ENCODE data around the gene PRR5L. TPM values are rescaled to one million over a fixed set of nuclear protein-coding genes. Genes with fewer than 3 reads are reported as not detected.

PRR5L gene
- total RNA-seq, 6 experiments from 2014 or later, result 19.9 to 27.5 (median 24.9) TPM

GRCh38 chr11:36375353-36376008, 79.4 kb downstream of the PRR5L start:
- Mint-ChIP-seq H3K4me1 (ENCODE audit: low read depth) (peaks cover 60% of the 10 kb centered on the region), H3K4me3 (peak overlapping the region; percentile 100), H3K27me3 (ENCODE audit: insufficient read depth) (no peaks in the 10 kb centered on the region), H3K36me3 (ENCODE audit: low read depth) (peaks cover 18% of the 10 kb centered on the region), H3K9me3 (no peaks in the 10 kb centered on the region), H3K27ac (peak overlapping the region; percentile 85)
- no peak for TF ChIP-seq CTCF (IDR thresholded peaks at IDR 0.05)
- no peak for DNase-seq

DNA sequence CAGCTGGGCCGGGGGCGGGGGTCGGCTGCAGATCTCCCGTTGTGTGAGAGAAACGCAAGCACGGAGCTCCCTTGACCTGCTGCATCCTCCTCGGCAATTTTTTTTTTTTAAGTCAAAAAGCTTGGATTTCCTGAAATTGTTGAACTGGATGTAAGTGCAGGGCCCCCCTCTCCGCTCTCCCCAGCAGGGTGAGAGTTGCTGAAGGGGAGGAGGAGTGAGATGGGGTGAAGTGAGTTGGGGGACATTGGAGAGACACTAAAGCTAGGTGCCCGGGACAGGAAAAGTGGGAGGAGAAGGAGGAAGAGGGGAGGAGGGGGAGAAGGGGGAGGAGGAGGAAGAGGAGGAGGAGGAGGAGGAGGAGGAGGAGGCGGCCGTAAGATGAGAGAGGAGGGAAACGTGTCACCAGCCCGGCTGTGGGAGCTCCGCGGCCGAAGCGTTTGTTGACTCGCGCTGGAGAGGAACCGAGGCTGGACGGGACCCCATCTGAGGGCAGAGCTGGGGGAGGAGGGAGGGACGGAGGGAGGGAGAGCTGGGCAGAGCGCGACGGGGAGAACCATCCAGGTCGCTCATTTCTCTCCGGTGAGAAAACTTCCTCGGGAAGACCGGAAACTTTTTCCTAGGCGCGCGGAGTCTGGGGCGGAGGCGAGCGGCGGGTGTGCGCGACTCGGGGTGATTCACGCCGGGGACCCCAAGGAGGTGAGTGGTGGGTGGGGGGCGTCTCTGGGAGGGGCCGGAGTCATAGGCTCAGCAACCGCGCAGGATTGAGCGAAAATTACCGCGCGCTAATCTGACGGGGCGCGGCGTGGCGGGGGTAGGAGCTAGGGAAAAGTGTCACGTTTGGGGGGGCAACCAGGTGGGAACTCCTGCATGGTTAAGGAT, 80.2 kb downstream of the PRR5L start:
- DNase-seq, result peak; percentile 15
- Mint-ChIP-seq H3K27ac (peak overlapping the region; percentile 85), H3K27me3 (ENCODE audit: insufficient read depth) (no peaks in the 10 kb centered on the region), H3K9me3 (no peaks in the 10 kb centered on the region), H3K4me3 (peak overlapping the region; percentile 100), H3K4me1 (ENCODE audit: low read depth) (peaks cover 55% of the 10 kb centered on the region), H3K36me3 (ENCODE audit: low read depth) (peaks cover 18% of the 10 kb centered on the region)
- no peak for TF ChIP-seq CTCF (IDR thresholded peaks at IDR 0.05)

GRCh38 chr11:36376888-36377758, 81.0 kb downstream of the PRR5L start:
- H3K27ac Mint-ChIP-seq, result peak overlapping the region; percentile 85
- H3K36me3 Mint-ChIP-seq (ENCODE audit: low read depth), result peaks cover 19% of the 10 kb centered on the region
- TF ChIP-seq CTCF (IDR thresholded peaks at IDR 0.05), result peak; percentile 83
- DNase-seq, result peak; percentile 41
- H3K9me3 Mint-ChIP-seq, result no peaks in the 10 kb centered on the region
- peaks cover 47% of the 10 kb centered on the region for H3K4me1 Mint-ChIP-seq (ENCODE audit: low read depth)
- peak overlapping the region; percentile 100 for H3K4me3 Mint-ChIP-seq
- no peaks in the 10 kb centered on the region for H3K27me3 Mint-ChIP-seq (ENCODE audit: insufficient read depth)

DNA sequence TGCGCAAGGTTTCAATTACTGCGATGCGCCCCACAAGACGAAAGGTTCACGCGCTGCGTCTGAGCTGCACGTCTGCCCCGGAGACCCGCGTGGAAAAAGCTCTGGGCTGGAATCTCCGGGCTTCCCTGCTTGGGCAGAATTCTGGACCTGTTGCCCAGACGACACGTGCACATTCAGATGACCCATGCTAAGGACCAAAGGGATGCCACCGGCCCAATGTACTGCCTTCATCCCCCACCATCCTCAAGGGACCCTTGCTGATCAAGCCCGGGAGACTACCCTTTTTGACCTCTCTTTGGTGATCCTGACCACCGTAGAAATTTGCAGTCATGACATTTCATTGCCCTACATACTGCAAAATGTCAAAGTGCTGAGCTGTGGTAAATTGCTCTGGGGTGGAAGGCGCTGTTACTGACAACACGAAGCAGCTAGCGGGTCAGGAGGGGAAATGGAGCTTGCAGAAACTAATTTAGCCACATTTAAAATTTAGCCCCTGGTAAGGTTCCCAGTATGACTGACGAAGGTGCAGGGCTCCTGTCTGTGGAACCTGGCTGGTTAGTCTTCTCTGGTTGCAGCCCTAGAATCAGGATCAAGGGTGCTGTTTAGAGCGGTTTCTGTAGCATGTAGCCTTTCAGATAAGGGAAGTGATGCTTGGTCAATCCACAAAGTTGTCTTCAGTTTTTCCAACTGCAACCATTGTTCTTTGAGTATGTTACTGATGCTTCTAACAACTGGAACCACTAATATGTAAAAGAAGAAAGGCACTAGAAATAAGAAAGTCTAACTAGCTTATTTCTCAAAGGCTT, 81.9 kb downstream of the PRR5L start:
- no peaks in the 10 kb centered on the region for H3K9me3 Mint-ChIP-seq
- DNase-seq, result no peak
- no peaks in the 10 kb centered on the region for H3K27me3 Mint-ChIP-seq (ENCODE audit: insufficient read depth)
- H3K36me3 Mint-ChIP-seq (ENCODE audit: low read depth), result peaks cover 26% of the 10 kb centered on the region
- peak overlapping the region; percentile 67 for H3K27ac Mint-ChIP-seq
- no peak for TF ChIP-seq CTCF (IDR thresholded peaks at IDR 0.05)
- H3K4me3 Mint-ChIP-seq, result peak overlapping the region; percentile 100
- H3K4me1 Mint-ChIP-seq (ENCODE audit: low read depth), result peaks cover 39% of the 10 kb centered on the region

GRCh38 chr11:36379653-36380052, 83.6 kb downstream of the PRR5L start:
- Mint-ChIP-seq H3K9me3 (no peaks in the 10 kb centered on the region), H3K4me1 (ENCODE audit: low read depth) (peaks cover 42% of the 10 kb centered on the region), H3K4me3 (no peak overlapping the region), H3K36me3 (ENCODE audit: low read depth) (peaks cover 28% of the 10 kb centered on the region), H3K27ac (no peak overlapping the region; the same call in 1 of the 2 replicates), H3K27me3 (ENCODE audit: insufficient read depth) (no peaks in the 10 kb centered on the region)
- DNase-seq, result no peak
- no peak for TF ChIP-seq CTCF (IDR thresholded peaks at IDR 0.05)
